Measurements from ENCODE around the gene ARHGEF17. TPM values are rescaled to one million over a fixed set of nuclear protein-coding genes. Genes with fewer than 3 reads are reported as not detected.

Gene ARHGEF17
- total and polyA plus RNA-seq, 2 of the 8 experiments (the other 6 are each of a cell fraction or from before 2014, with no cell fraction given): 11.3 to 14.6 TPM

- TF ChIP-seq CEBPB (IDR thresholded peaks at IDR 0.05; ENCODE audit: low read depth, low read length) (no peak), JUND (IDR thresholded peaks at IDR 0.05; ENCODE audit: low read length) (no peak), RXRA (IDR thresholded peaks at IDR 0.05; ENCODE audit: insufficient read depth, low read depth, low read length) (no peak), BACH1 (IDR thresholded peaks at IDR 0.05; ENCODE audit: low read length) (no peak), SIN3A (conservative IDR thresholded peaks at IDR 0.05 in 1 of 2, IDR thresholded peaks at IDR 0.05 in 1 of 2; ENCODE audit: low read depth in 1 of 2, low read length in 2 of 2) (peak in 1 of 2 experiments; percentile 39; a peak in 1 of 4 replicates), HDAC6 (IDR thresholded peaks at IDR 0.05; ENCODE audit: low read depth, low read length) (no peak), USF2 (IDR thresholded peaks at IDR 0.05; ENCODE audit: low read length) (no peak), CBX5 (IDR thresholded peaks at IDR 0.05; ENCODE audit: low read depth, low read length) (no peak), EZH2 (IDR thresholded peaks at IDR 0.05; ENCODE audit: low read depth, low read length, severe bottlenecking) (no peak), E2F6 (IDR thresholded peaks at IDR 0.05) (no peak), CTCF (IDR thresholded peaks at IDR 0.05; ENCODE audit: control extremely low read depth in 1 of 3, insufficient read depth in 1 of 3, low read depth in 1 of 3, low read length in 3 of 3) (no peak), TAF1 (IDR thresholded peaks at IDR 0.05; ENCODE audit: low read depth, low read length) (no peak), ZNF274 (IDR thresholded peaks at IDR 0.05; ENCODE audit: borderline replicate concordance, extremely low read depth, low read length) (no peak), MAFK (IDR thresholded peaks at IDR 0.05; ENCODE audit: low read depth, low read length) (no peak), SP4 (IDR thresholded peaks at IDR 0.05; ENCODE audit: low read length) (no peak), PHF8 (conservative IDR thresholded peaks at IDR 0.05; ENCODE audit: low read depth, low read length) (no peak), BRCA1 (IDR thresholded peaks at IDR 0.05; ENCODE audit: low read depth, low read length) (no peak), ASH2L (IDR thresholded peaks at IDR 0.05; ENCODE audit: low read length) (peak; percentile 68), BCL11A (IDR thresholded peaks at IDR 0.05; ENCODE audit: low read depth in 2 of 2, low read length in 2 of 2) (no peak), CREB1 (IDR thresholded peaks at IDR 0.05) (no peak), RFX5 (IDR thresholded peaks at IDR 0.05; ENCODE audit: borderline replicate concordance, low read depth, low read length) (no peak)
Measured at GRCh38 chr11:73331138-73331916, 23.3 kb downstream of the ARHGEF17 start (continued).

Measured in H1 (cell line).